Measurements from ENCODE around the gene VPS37D. TPM values are rescaled to one million over a fixed set of nuclear protein-coding genes. Genes with fewer than 3 reads are reported as not detected.

The VPS37D gene
- total and polyA plus RNA-seq, 7 donors: 0.18 to 1.1 (median 0.67) TPM

- peaks cover 0 to 9% of the 10 kb centered on the region in 2 donors for H3K36me3 ChIP-seq (ENCODE audit: insufficient read depth in 1 of 2, low read depth in 1 of 2)
- DNase-seq: no peak
- H3K9me3 ChIP-seq: no peaks in the 10 kb centered on the region
- no peaks in the 10 kb centered on the region for H3K27me3 ChIP-seq (ENCODE audit: insufficient read depth in 3 of 3, low read length in 2 of 3)
- TF ChIP-seq CTCF (IDR thresholded peaks at IDR 0.05): no peak
- no peaks in the 10 kb centered on the region for H3K4me1 ChIP-seq
- 76 to 85% (median 79%) methylated on average over 23 of the region's 23 CpGs for WGBS, 3 donors
- H3K27ac ChIP-seq: no peak overlapping the region
- H3K4me3 ChIP-seq: no peak overlapping the region
- intact Hi-C loops (cut with DNase I): no loop called here
- no peak for ATAC-seq
Measured at GRCh38 chr7:73704640-73705550, 37.3 kb downstream of the VPS37D start.

GRCh38 chr7:73705551-73705920, 37.9 kb downstream of the VPS37D start:
- Histone ChIP-seq H3K4me1 (no peaks in the 10 kb centered on the region), H3K27ac (no peak overlapping the region), H3K9me3 (no peaks in the 10 kb centered on the region), H3K4me3 (no peak overlapping the region), H3K27me3 (ENCODE audit: insufficient read depth in 3 of 3, low read length in 2 of 3) (no peaks in the 10 kb centered on the region), H3K36me3 (ENCODE audit: insufficient read depth in 1 of 2, low read depth in 1 of 2) (peaks cover 0 to 5% of the 10 kb centered on the region in 2 donors)
- ATAC-seq (no peak), DNase-seq (no peak)
- no peak for TF ChIP-seq CTCF (IDR thresholded peaks at IDR 0.05)
- intact Hi-C loops (cut with DNase I): no loop called here
- 89 to 95% (median 94%) methylated on average over 10 of the region's 10 CpGs for WGBS, 3 donors

GRCh38 chr7:73706126-73707044, 38.8 kb downstream of the VPS37D start:
- 84 to 87% (median 86%) methylated on average over 25 of the region's 25 CpGs for WGBS, 3 donors
- Histone ChIP-seq H3K4me3 (no peak overlapping the region), H3K9me3 (no peaks in the 10 kb centered on the region), H3K27ac (no peak overlapping the region), H3K36me3 (ENCODE audit: insufficient read depth in 1 of 2, low read depth in 1 of 2) (peaks cover 0 to 5% of the 10 kb centered on the region in 2 donors), H3K4me1 (no peaks in the 10 kb centered on the region), H3K27me3 (ENCODE audit: insufficient read depth in 3 of 3, low read length in 2 of 3) (no peaks in the 10 kb centered on the region)
- TF ChIP-seq CTCF (IDR thresholded peaks at IDR 0.05): no peak
- ATAC-seq (no peak), DNase-seq (no peak)
- intact Hi-C loops (cut with DNase I): no loop called here

GRCh38 chr7:73707045-73707631, 39.5 kb downstream of the VPS37D start:
- WGBS, 3 donors: 75 to 82% (median 76%) methylated on average over 11 to 15 of the region's 15 CpGs
- Histone ChIP-seq H3K36me3 (ENCODE audit: insufficient read depth in 1 of 2, low read depth in 1 of 2) (peaks cover 0 to 5% of the 10 kb centered on the region in 2 donors), H3K4me3 (no peak overlapping the region), H3K27me3 (ENCODE audit: insufficient read depth in 3 of 3, low read length in 2 of 3) (no peaks in the 10 kb centered on the region), H3K9me3 (no peaks in the 10 kb centered on the region), H3K27ac (no peak overlapping the region), H3K4me1 (no peaks in the 10 kb centered on the region)
- intact Hi-C loops (cut with DNase I): no loop called here
- no peak for TF ChIP-seq CTCF (IDR thresholded peaks at IDR 0.05)
- DNase-seq (peak; percentile 53 to 72), ATAC-seq (no peak)

All from psoas muscle (tissue), 8 donors.